B cell (primary cell): ENCODE data around the gene HINT3. TPM values are rescaled to one million over a fixed set of nuclear protein-coding genes. Genes with fewer than 3 reads are reported as not detected.

Experiments
- ATAC-seq: fragments of 200-7000 bp; cut with Tn5 transposase; one replicate; pipeline ENCODE4 v1.10.0; 2021; ENCODE audit warnings: low read depth, mild to moderate bottlenecking, moderate number of reproducible peaks, moderate library complexity
- CTCF ChIA-PET: fragments of 350-600 bp; sonication (Branson Sonifier 250); formaldehyde crosslinking; loops from one replicate; lab custom pipeline; 2021; ENCODE audit warnings: antibody characterized with exemption, inconsistent platforms; lab: Charles Lee
- POLR2A ChIA-PET: fragments of 350-600 bp; sonication (Branson Sonifier 250); formaldehyde crosslinking; loops from one replicate; lab custom pipeline; 2021; ENCODE audit warnings: antibody characterized with exemption; lab: Charles Lee
- DNase-seq: peaks from one replicate; pipeline ENCODE4 v3.0.0; 2013
- H2AFZ ChIP-seq: 2 replicates; pipeline ENCODE4 v1.6.1; 2012; ENCODE audit warnings: mild to moderate bottlenecking, low read depth, low read length; ENCODE audit not compliant: insufficient read depth, poor library complexity, severe bottlenecking
- H3K27ac ChIP-seq, 2 donors: 1 replicate in 1 of 2; 2 replicates in 1 of 2; pipeline ENCODE4 v1.5.1; 2012 to 2013; ENCODE audit warnings: low read length in 2 of 2, mild to moderate bottlenecking in 2 of 2, moderate library complexity in 1 of 2
- H3K27me3 ChIP-seq, 4 experiments: fragments of 200-600 bp in 1 of 4; sonication (generic) in 1 of 4; replicated peaks in 1 of 4; 1 replicate in 2 of 4; 2 replicates in 2 of 4; pipeline versions ENCODE4 v1.6.1 to v1.7.0; 2013 to 2016; ENCODE audit warnings: low read length in 3 of 4, mild to moderate bottlenecking in 2 of 4, mixed read lengths in 1 of 4, moderate library complexity in 1 of 4; ENCODE audit not compliant: insufficient read depth in 4 of 4, control insufficient read depth in 3 of 4; ENCODE audit errors: control extremely low read depth in 1 of 4
- H3K36me3 ChIP-seq, 2 experiments: replicated peaks in 1 of 2; 1 replicate in 1 of 2; 2 replicates in 1 of 2; pipeline versions ENCODE4 v1.6.1 to v1.7.1; 2013; ENCODE audit warnings: low read length in 1 of 2; ENCODE audit not compliant: insufficient read depth in 2 of 2, control insufficient read depth in 1 of 2; ENCODE audit errors: control extremely low read depth in 1 of 2, extremely low read depth in 1 of 2
- H3K4me1 ChIP-seq, 2 donors: fragments of 200-600 bp in 1 of 2; sonication (generic) in 1 of 2; 1 replicate in 1 of 2; 2 replicates in 1 of 2; pipeline versions ENCODE4 v1.5.1 to v1.6.1; 2013 to 2017; ENCODE audit warnings: low read length in 2 of 2; ENCODE audit not compliant: control insufficient read depth in 2 of 2, insufficient read depth in 2 of 2
- H3K4me2 ChIP-seq: replicated peaks from 2 replicates; pipeline ENCODE3; 2012; ENCODE audit warnings: mild to moderate bottlenecking, low read depth, low read length; ENCODE audit not compliant: poor library complexity, severe bottlenecking
- H3K4me3 ChIP-seq, 5 experiments: fragments of 200-600 bp in 1 of 5; sonication (generic) in 1 of 5; 1 replicate in 3 of 5; 2 replicates in 2 of 5; pipeline versions ENCODE4 v1.5.1 to v1.7.0; 2011 to 2016; ENCODE audit warnings: low read length in 4 of 5, mild to moderate bottlenecking in 4 of 5, low read depth in 2 of 5, control low read depth in 1 of 5, moderate library complexity in 1 of 5; ENCODE audit not compliant: insufficient read depth in 1 of 5; ENCODE audit errors: control extremely low read depth in 1 of 5, extremely low read depth in 1 of 5
- H3K79me2 ChIP-seq: fragments of 200-600 bp; sonication (generic); one replicate; pipeline ENCODE4 v1.6.0; 2016; ENCODE audit warnings: low read length; ENCODE audit not compliant: control insufficient read depth, insufficient read depth
- H3K9ac ChIP-seq: fragments of 200-600 bp; sonication (generic); 2 replicates; pipeline ENCODE4 v1.6.1; 2017; ENCODE audit warnings: mild to moderate bottlenecking, low read length, moderate library complexity
- H3K9me3 ChIP-seq, 3 donors: one replicate each; pipeline versions ENCODE4 v1.6.1 to v1.7.1; 2013; ENCODE audit warnings: low read length in 2 of 3; ENCODE audit not compliant: control insufficient read depth in 2 of 3, insufficient read depth in 1 of 3; ENCODE audit errors: control extremely low read depth in 1 of 3
- H4K20me1 ChIP-seq: 2 replicates; pipeline ENCODE4 v1.6.0; 2012; ENCODE audit warnings: mild to moderate bottlenecking, low read length; ENCODE audit not compliant: insufficient read depth, control insufficient read depth, poor library complexity, severe bottlenecking
- H3K27ac Mint-ChIP-seq: one replicate; pipeline ENCODE4 v1.8.0; 2021; ENCODE audit warnings: mixed read lengths
- H3K27me3 Mint-ChIP-seq: one replicate; pipeline ENCODE4 v1.8.0; 2021; ENCODE audit warnings: mixed read lengths
- H3K4me1 Mint-ChIP-seq: one replicate; pipeline ENCODE4 v1.8.0; 2021; ENCODE audit warnings: mixed read lengths
- H3K4me3 Mint-ChIP-seq: one replicate; pipeline ENCODE4 v1.8.0; 2021; ENCODE audit warnings: mixed read lengths
- H3K9me3 Mint-ChIP-seq: one replicate; pipeline ENCODE4 v1.8.0; 2022; ENCODE audit warnings: mixed read lengths; ENCODE audit not compliant: insufficient read depth
- CTCF ChIP-seq: fragments of 200-600 bp; IDR thresholded peaks from one replicate; pipeline ENCODE4 v1.8.0; 2022; ENCODE audit warnings: antibody characterized with exemption, mild to moderate bottlenecking
- EZH2 ChIP-seq: IDR thresholded peaks from 2 replicates; pipeline ENCODE4 v1.6.1; 2012; ENCODE audit warnings: borderline replicate concordance, low read depth, mild to moderate bottlenecking, moderate library complexity, low read length; ENCODE audit not compliant: insufficient read depth, poor library complexity, severe bottlenecking
- WGBS: methylation state at CpG from one replicate; pipeline ENCODE4 v1.1.5; 2013; ENCODE audit warnings: missing lambda C conversion rate; ENCODE audit not compliant: insufficient coverage; 5-methylcytosine and 5-hydroxymethylcytosine counted together
- intact Hi-C: fragments of 100-400 bp; cut with micrococcal nuclease; formaldehyde crosslinking; loops from one replicate; pipeline ENCODE4 v1.10.0; 2022
- polyA plus RNA-seq: library from polyadenylated mRNA; depleted of rRNA; stranded (reverse); fragments of >200 nt; gene quantifications from 2 replicates; pipeline ENCODE4 v1.2.3, GENCODE V29; 2012
- total RNA-seq, 2 donors: library from RNA; stranded (reverse); fragments of 120-200 nt in 1 of 2; gene quantifications; 1 replicate in 1 of 2; 2 replicates in 1 of 2; pipeline versions ENCODE4 v1.2.3 to v1.2.4, GENCODE V29; 2013 to 2022

The HINT3 gene
- total and polyA plus RNA-seq, 2 donors (not counting 1 experiment from before 2014, with no cell fraction given) = 5.5 to 12.4 TPM

GRCh38 chr6:125947615-125948014, 9.0 kb upstream of the HINT3 start:
- Histone ChIP-seq H3K4me1 (no peaks in the 10 kb centered on the region), H3K4me3 (no peak overlapping the region), H2AFZ (no peak overlapping the region), H3K9ac (no peak overlapping the region), H3K79me2 (no peaks in the 10 kb centered on the region), H3K4me2 (no peak overlapping the region), H3K36me3 (no peaks in the 10 kb centered on the region), H4K20me1 (no peaks in the 10 kb centered on the region), H3K27ac (no peak overlapping the region), H3K27me3 (peaks cover 0 to 3% (median 0%) of the 10 kb centered on the region in 4 experiments), H3K9me3 (no peaks in the 10 kb centered on the region)
- POLR2A ChIA-PET = no interaction called here
- no CpG with 5 or more reads among the region's 2 CpGs for WGBS
- H3K27ac Mint-ChIP-seq = no peak overlapping the region
- CTCF ChIA-PET = interaction anchor here (1.0 to 1.6 kb wide), 2 partner anchors 9 to 635 kb away, joined by 3 to 8 read pairs; partner anchors contain the start of gene HINT3
- TF ChIP-seq CTCF (no peak), EZH2 (no peak)
- H3K27me3 Mint-ChIP-seq = peaks cover 12% of the 10 kb centered on the region
- ATAC-seq = no peak
- DNase-seq = no peak
- no peak overlapping the region for H3K4me3 Mint-ChIP-seq
- H3K9me3 Mint-ChIP-seq = no peaks in the 10 kb centered on the region
- intact Hi-C loops = no loop called here
- H3K4me1 Mint-ChIP-seq = no peaks in the 10 kb centered on the region

- Histone ChIP-seq H3K36me3 (no peaks in the 10 kb centered on the region), H2AFZ (no peak overlapping the region), H3K27ac (no peak overlapping the region), H4K20me1 (no peaks in the 10 kb centered on the region), H3K4me2 (no peak overlapping the region), H3K27me3 (peaks cover 0 to 3% (median 0%) of the 10 kb centered on the region in 4 experiments), H3K4me1 (no peaks in the 10 kb centered on the region), H3K4me3 (no peak overlapping the region), H3K79me2 (no peaks in the 10 kb centered on the region), H3K9ac (no peak overlapping the region), H3K9me3 (no peaks in the 10 kb centered on the region)
- WGBS = 89% methylated on average over 1 of the region's 3 CpGs
- TF ChIP-seq EZH2 (no peak), CTCF (no peak)
- no peak overlapping the region for H3K27ac Mint-ChIP-seq
- ATAC-seq (no peak), DNase-seq (no peak)
- no peaks in the 10 kb centered on the region for H3K9me3 Mint-ChIP-seq
- ChIA-PET CTCF (interaction anchor here (1.0 to 1.6 kb wide), 2 partner anchors 8 to 636 kb away, joined by 3 to 8 read pairs; partner anchors contain the start of gene HINT3), POLR2A (no interaction called here)
- H3K4me1 Mint-ChIP-seq = no peaks in the 10 kb centered on the region
- peaks cover 12% of the 10 kb centered on the region for H3K27me3 Mint-ChIP-seq
- H3K4me3 Mint-ChIP-seq = no peak overlapping the region
- intact Hi-C loops = no loop called here
These were observed 8.1 kb upstream of the HINT3 start for GRCh38 chr6:125948455-125948854.
